NCI-H1436 (cell line): ENCODE results near the gene PDE1C.
"Not testable (repeated sequence)": the region's sequence is repeated elsewhere in the genome, so short reads cannot be mapped to it uniquely, and the experiment has no call there.

Experiments
- DNase-seq: peaks from one replicate; lab custom pipeline; 2025; lab: John Stamatoyannopoulos, UW

PDE1C gene

GRCh38 chr7:32043688-32044087 is 26.5 kb downstream of the PDE1C start:
- DNase-seq: no peak

- DNase-seq: no peak
Observed at GRCh38 chr7:32042900-32043299, 27.3 kb downstream of the PDE1C start.

GRCh38 chr7:32039000-32039756 is 31.0 kb downstream of the PDE1C start:
- DNase-seq: no peak

GRCh38 chr7:32037650-32038198 is 32.5 kb downstream of the PDE1C start:
- no peak for DNase-seq

GRCh38 chr7:32036557-32036956 is 33.6 kb downstream of the PDE1C start:
- no peak for DNase-seq

- no peak for DNase-seq
Observed at GRCh38 chr7:32034052-32034451, 36.2 kb downstream of the PDE1C start.

GRCh38 chr7:32033006-32033405 is 37.2 kb downstream of the PDE1C start:
- DNase-seq: no peak

GRCh38 chr7:32032211-32032610 is 38.0 kb downstream of the PDE1C start:
- no peak for DNase-seq

- DNase-seq: no peak
Observed at GRCh38 chr7:32030904-32031692, 39.1 kb downstream of the PDE1C start.

GRCh38 chr7:32026083-32026425 is 44.2 kb downstream of the PDE1C start:
- DNase-seq: no peak

- no peak for DNase-seq
Observed at GRCh38 chr7:32025381-32026082, 44.7 kb downstream of the PDE1C start.

GRCh38 chr7:32023376-32023775 is 46.8 kb downstream of the PDE1C start:
- no peak for DNase-seq

GRCh38 chr7:32022966-32023365 is 47.2 kb downstream of the PDE1C start:
- DNase-seq: no peak

GRCh38 chr7:32020551-32021159 is 49.6 kb downstream of the PDE1C start:
- no peak for DNase-seq

- no peak for DNase-seq
Observed at GRCh38 chr7:32018845-32019578, 51.2 kb downstream of the PDE1C start.

GRCh38 chr7:32015133-32015532 is 55.1 kb downstream of the PDE1C start:
- DNase-seq: no peak

GRCh38 chr7:32013471-32013870 is 56.7 kb downstream of the PDE1C start:
- DNase-seq: not testable (repeated sequence)

GRCh38 chr7:32005577-32005976 is 64.6 kb downstream of the PDE1C start:
- DNase-seq: no peak

GRCh38 chr7:32001948-32002347 is 68.3 kb downstream of the PDE1C start:
- DNase-seq: no peak

- DNase-seq: no peak
Observed at GRCh38 chr7:31997423-31997822, 72.8 kb downstream of the PDE1C start.

- DNase-seq: no peak
Observed at GRCh38 chr7:31995134-31995533, 75.1 kb downstream of the PDE1C start.
